ENCODE results near the gene IL19.

Gene IL19

DNA sequence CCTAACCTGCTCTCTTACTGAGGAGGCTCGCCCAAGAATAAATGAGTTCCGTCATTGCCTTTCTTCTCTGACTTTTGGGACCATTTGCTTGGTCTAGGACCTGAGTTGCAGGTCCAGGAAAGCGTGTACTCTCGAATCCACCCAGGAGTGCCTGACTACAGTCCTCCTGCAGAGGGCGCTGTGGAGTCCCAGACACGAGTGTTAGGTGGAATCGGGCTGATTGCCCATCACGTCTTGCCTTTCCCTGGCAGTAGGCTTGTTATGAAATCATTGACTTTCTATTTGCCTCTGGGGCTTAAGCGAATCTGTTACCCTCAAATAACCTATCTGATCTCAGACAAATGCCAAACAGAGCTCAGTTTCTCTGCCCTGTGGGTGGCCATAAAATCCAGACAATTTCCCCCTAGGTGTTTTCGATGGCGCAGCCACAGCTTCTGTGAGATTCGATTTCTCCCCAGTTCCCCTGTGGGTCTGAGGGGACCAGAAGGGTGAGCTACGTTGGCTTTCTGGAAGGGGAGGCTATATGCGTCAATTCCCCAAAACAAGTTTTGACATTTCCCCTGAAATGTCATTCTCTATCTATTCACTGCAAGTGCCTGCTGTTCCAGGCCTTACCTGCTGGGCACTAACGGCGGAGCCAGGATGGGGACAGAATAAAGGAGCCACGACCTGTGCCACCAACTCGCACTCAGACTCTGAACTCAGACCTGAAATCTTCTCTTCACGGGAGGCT is 94.5 kb downstream of the IL19 start, which contains the start of gene IL20 (continued):
- TF ChIP-seq, protein P1, sequence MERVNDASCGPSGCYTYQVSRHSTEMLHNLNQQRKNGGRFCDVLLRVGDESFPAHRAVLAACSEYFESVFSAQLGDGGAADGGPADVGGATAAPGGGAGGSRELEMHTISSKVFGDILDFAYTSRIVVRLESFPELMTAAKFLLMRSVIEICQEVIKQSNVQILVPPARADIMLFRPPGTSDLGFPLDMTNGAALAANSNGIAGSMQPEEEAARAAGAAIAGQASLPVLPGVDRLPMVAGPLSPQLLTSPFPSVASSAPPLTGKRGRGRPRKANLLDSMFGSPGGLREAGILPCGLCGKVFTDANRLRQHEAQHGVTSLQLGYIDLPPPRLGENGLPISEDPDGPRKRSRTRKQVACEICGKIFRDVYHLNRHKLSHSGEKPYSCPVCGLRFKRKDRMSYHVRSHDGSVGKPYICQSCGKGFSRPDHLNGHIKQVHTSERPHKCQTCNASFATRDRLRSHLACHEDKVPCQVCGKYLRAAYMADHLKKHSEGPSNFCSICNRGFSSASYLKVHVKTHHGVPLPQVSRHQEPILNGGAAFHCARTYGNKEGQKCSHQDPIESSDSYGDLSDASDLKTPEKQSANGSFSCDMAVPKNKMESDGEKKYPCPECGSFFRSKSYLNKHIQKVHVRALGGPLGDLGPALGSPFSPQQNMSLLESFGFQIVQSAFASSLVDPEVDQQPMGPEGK (CRISPR knock-in tag; IDR thresholded peaks at IDR 0.05; ENCODE audit: borderline replicate concordance) = no peak
- TF ChIP-seq ZNF565 (CRISPR knock-in tag; conservative IDR thresholded peaks at IDR 0.05; ENCODE audit: low read depth) (no peak), RARB (CRISPR knock-in tag; IDR thresholded peaks at IDR 0.05) (no peak), CSDC2 (CRISPR knock-in tag; IDR thresholded peaks at IDR 0.05) (no peak)

DNA sequence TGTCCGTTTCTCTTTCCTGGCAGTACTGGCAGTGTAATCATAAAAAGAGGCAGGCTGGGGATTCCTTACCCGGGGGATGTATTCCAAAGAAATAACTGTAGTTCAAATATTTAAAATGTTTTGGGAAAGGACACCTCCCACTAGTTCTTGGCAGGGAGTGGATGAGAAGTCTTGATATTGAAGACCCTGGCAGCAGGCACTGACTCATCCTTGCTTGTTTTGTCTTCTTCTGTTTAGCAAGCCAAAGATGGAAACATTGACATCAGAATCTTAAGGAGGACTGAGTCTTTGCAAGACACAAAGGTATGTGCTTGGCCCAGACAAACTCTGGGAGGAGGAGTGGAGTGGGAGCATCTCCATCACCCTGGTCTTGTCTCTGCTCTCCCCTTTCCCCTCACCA is 95.5 kb downstream of the IL19 start:
- no peak for TF ChIP-seq OSR1 (CRISPR knock-in tag; IDR thresholded peaks at IDR 0.05)
- TF ChIP-seq, protein P2, sequence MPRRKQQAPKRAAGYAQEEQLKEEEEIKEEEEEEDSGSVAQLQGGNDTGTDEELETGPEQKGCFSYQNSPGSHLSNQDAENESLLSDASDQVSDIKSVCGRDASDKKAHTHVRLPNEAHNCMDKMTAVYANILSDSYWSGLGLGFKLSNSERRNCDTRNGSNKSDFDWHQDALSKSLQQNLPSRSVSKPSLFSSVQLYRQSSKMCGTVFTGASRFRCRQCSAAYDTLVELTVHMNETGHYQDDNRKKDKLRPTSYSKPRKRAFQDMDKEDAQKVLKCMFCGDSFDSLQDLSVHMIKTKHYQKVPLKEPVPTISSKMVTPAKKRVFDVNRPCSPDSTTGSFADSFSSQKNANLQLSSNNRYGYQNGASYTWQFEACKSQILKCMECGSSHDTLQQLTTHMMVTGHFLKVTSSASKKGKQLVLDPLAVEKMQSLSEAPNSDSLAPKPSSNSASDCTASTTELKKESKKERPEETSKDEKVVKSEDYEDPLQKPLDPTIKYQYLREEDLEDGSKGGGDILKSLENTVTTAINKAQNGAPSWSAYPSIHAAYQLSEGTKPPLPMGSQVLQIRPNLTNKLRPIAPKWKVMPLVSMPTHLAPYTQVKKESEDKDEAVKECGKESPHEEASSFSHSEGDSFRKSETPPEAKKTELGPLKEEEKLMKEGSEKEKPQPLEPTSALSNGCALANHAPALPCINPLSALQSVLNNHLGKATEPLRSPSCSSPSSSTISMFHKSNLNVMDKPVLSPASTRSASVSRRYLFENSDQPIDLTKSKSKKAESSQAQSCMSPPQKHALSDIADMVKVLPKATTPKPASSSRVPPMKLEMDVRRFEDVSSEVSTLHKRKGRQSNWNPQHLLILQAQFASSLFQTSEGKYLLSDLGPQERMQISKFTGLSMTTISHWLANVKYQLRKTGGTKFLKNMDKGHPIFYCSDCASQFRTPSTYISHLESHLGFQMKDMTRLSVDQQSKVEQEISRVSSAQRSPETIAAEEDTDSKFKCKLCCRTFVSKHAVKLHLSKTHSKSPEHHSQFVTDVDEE (CRISPR knock-in tag; IDR thresholded peaks at IDR 0.05) = no peak
- TF ChIP-seq, protein P3, sequence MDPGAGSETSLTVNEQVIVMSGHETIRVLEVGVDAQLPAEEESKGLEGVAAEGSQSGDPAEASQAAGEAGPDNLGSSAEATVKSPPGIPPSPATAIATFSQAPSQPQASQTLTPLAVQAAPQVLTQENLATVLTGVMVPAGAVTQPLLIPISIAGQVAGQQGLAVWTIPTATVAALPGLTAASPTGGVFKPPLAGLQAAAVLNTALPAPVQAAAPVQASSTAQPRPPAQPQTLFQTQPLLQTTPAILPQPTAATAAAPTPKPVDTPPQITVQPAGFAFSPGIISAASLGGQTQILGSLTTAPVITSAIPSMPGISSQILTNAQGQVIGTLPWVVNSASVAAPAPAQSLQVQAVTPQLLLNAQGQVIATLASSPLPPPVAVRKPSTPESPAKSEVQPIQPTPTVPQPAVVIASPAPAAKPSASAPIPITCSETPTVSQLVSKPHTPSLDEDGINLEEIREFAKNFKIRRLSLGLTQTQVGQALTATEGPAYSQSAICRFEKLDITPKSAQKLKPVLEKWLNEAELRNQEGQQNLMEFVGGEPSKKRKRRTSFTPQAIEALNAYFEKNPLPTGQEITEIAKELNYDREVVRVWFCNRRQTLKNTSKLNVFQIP (CRISPR knock-in tag; IDR thresholded peaks at IDR 0.05; ENCODE audit: borderline replicate concordance, low read depth) = no peak
- TF ChIP-seq, protein P4, sequence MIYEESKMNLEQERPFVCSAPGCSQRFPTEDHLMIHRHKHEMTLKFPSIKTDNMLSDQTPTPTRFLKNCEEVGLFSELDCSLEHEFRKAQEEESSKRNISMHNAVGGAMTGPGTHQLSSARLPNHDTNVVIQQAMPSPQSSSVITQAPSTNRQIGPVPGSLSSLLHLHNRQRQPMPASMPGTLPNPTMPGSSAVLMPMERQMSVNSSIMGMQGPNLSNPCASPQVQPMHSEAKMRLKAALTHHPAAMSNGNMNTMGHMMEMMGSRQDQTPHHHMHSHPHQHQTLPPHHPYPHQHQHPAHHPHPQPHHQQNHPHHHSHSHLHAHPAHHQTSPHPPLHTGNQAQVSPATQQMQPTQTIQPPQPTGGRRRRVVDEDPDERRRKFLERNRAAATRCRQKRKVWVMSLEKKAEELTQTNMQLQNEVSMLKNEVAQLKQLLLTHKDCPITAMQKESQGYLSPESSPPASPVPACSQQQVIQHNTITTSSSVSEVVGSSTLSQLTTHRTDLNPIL (CRISPR knock-in tag; IDR thresholded peaks at IDR 0.05; ENCODE audit: low read depth) = no peak
- TF ChIP-seq ZFP3 (CRISPR knock-in tag; IDR thresholded peaks at IDR 0.05) = no peak
- TF ChIP-seq RARB (CRISPR knock-in tag; IDR thresholded peaks at IDR 0.05) = no peak
- TF ChIP-seq GLIS3 (CRISPR knock-in tag; IDR thresholded peaks at IDR 0.05) = no peak
- TF ChIP-seq ARNTL (CRISPR knock-in tag; IDR thresholded peaks at IDR 0.05; ENCODE audit: borderline replicate concordance, low read depth) = no peak
- no peak for TF ChIP-seq ZNF70 (CRISPR knock-in tag; IDR thresholded peaks at IDR 0.05)
- no peak for TF ChIP-seq ESRRG (CRISPR knock-in tag; IDR thresholded peaks at IDR 0.05)
- TF ChIP-seq ZC3H10 (CRISPR knock-in tag; IDR thresholded peaks at IDR 0.05) = no peak
- no peak for TF ChIP-seq ZFP30 (CRISPR knock-in tag; IDR thresholded peaks at IDR 0.05)
- TF ChIP-seq TCF4 (CRISPR knock-in tag; IDR thresholded peaks at IDR 0.05; ENCODE audit: borderline replicate concordance) = no peak
- no peak for TF ChIP-seq SNAI2 (CRISPR knock-in tag; IDR thresholded peaks at IDR 0.05)
- TF ChIP-seq, protein P1 (CRISPR knock-in tag; IDR thresholded peaks at IDR 0.05; ENCODE audit: borderline replicate concordance) = no peak
- ATAC-seq = no peak

DNA sequence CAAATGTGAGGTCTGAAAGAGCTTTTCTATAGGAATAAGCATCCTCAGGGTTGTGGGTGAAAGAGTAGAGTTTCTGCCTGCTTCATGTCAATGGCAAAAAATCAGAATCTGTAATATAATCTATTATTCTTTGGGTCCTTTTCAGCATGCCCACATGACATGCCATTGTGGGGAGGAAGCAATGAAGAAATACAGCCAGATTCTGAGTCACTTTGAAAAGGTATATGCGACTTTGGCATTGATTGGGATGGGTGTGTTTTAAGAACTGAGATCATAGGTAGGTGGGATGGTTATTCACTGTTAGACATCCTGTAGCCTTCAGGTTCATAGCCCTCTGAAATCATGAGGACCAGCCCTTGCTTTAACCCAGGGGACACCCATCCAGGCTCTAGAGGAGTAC is 96.7 kb downstream of the IL19 start:
- ATAC-seq = no peak
- TF ChIP-seq ISL1 (CRISPR knock-in tag; IDR thresholded peaks at IDR 0.05) (no peak), ESRRG (CRISPR knock-in tag; IDR thresholded peaks at IDR 0.05) (no peak), ZNF565 (CRISPR knock-in tag; conservative IDR thresholded peaks at IDR 0.05; ENCODE audit: low read depth) (no peak), BACH2 (CRISPR knock-in tag; IDR thresholded peaks at IDR 0.05; ENCODE audit: borderline replicate concordance) (no peak), ZNF8 (CRISPR knock-in tag; IDR thresholded peaks at IDR 0.05) (no peak), OSR1 (CRISPR knock-in tag; IDR thresholded peaks at IDR 0.05) (no peak)
- TF ChIP-seq, protein P2 (CRISPR knock-in tag; IDR thresholded peaks at IDR 0.05) = no peak
- TF ChIP-seq, protein P3 (CRISPR knock-in tag; IDR thresholded peaks at IDR 0.05; ENCODE audit: borderline replicate concordance, low read depth) = no peak
- TF ChIP-seq, protein P5, sequence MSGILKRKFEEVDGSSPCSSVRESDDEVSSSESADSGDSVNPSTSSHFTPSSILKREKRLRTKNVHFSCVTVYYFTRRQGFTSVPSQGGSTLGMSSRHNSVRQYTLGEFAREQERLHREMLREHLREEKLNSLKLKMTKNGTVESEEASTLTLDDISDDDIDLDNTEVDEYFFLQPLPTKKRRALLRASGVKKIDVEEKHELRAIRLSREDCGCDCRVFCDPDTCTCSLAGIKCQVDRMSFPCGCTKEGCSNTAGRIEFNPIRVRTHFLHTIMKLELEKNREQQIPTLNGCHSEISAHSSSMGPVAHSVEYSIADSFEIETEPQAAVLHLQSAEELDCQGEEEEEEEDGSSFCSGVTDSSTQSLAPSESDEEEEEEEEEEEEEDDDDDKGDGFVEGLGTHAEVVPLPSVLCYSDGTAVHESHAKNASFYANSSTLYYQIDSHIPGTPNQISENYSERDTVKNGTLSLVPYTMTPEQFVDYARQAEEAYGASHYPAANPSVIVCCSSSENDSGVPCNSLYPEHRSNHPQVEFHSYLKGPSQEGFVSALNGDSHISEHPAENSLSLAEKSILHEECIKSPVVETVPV (CRISPR knock-in tag; IDR thresholded peaks at IDR 0.05) = no peak
